Astrocyte of the cerebellum (primary cell): Measurements from ENCODE around the gene B3GALT6.

Experiments
- DNase-seq: peaks from one replicate; pipeline ENCODE4 v3.0.0-alpha.2; 2011; ENCODE audit warnings: low read depth
- H3K4me3 ChIP-seq: 2 replicates; pipeline ENCODE4 v1.5.1; 2011; ENCODE audit warnings: mild to moderate bottlenecking, low read depth, low read length, moderate library complexity
- CTCF ChIP-seq: IDR thresholded peaks from 2 replicates; pipeline ENCODE4 v1.5.1; 2012; ENCODE audit warnings: low read length, low read depth, moderate library complexity, mild to moderate bottlenecking; ENCODE audit errors: missing control alignments
- in situ Hi-C: cut with HindIII; loops from 2 replicates; pipeline ENCODE4 v1.10.0; 2017; ENCODE audit warnings: low sequenced_read_pairs

Gene B3GALT6

DNA sequence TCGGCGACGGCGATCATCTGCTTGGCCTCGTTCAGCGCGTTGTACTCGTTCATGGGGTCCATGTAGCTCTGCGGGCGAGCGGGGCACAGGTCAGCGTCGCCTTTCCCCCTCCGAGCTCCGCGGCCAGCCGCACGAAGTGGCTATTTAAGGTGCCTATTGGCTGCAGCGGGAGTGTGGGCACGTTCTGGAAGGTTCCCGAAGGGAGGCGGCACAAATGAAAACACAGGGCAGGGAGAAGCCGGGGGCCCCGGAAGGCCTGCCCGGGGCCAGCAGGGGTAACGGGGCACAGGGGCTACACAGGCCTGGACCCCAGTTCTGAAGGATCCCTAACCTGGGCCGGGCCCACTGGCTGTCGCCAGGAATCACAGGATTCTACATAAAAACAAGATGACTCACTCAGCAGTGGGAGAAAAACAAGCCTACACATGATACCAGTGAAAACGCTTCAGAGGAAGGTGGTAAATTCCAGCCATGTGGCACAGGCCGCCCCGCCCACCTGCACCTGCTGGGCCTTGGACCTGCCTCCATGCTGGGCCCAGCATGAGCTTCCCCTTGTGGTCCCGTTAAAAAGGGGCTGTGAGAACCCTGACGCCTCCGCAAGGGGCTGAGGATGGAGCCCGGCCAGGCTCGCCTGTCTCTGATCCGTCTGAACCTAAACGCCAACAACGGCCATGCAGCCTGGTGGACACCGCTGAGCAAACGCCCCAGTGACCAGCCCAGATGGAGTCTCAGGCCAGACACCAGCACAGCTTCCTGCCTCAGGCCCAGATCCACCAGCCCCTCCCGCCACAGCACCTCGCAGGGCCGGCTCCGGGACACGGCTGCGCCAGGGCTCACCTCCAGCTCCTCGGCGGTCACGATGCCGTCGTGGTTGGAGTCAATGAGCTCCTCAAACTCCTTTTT is 14.2 kb upstream of the B3GALT6 start:
- TF ChIP-seq CTCF, result no peak
- DNase-seq, result no peak
- no peak overlapping the region for H3K4me3 ChIP-seq
- in situ Hi-C loops, result no loop called here

GRCh38 chr1:1218524-1219200 is 13.4 kb upstream of the B3GALT6 start:
- no peak overlapping the region for H3K4me3 ChIP-seq
- TF ChIP-seq CTCF, result no peak
- DNase-seq, result no peak
- in situ Hi-C loops, result no loop called here

GRCh38 chr1:1219341-1219740 is 12.7 kb upstream of the B3GALT6 start:
- no peak for TF ChIP-seq CTCF
- no peak for DNase-seq
- H3K4me3 ChIP-seq, result no peak overlapping the region
- in situ Hi-C loops, result no loop called here

DNA sequence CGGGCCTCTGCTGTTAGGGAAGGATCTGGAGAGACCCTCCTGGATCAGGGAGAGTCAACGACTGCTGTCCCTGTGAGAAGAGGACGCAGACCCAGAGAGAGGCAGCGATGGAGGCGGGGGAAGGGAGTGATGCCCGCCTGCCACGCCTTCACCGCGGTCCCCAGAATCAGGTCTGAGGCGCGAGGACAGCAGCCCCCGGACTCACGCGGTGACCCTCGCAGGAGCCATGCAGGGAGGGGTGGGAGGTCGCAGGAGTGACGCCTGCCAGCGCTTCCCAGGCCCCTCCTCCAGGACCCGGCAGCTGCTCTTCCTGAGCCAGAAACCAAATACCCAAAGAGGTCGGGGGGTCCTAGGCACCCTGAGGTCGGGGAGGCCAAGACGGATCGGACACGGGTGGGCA is 11.8 kb upstream of the B3GALT6 start:
- H3K4me3 ChIP-seq, result no peak overlapping the region
- no peak for TF ChIP-seq CTCF
- in situ Hi-C loops, result no loop called here
- no peak for DNase-seq

GRCh38 chr1:1221887-1222574 is 10.0 kb upstream of the B3GALT6 start:
- in situ Hi-C loops, result no loop called here
- H3K4me3 ChIP-seq, result no peak overlapping the region
- TF ChIP-seq CTCF, result no peak
- no peak for DNase-seq

DNA sequence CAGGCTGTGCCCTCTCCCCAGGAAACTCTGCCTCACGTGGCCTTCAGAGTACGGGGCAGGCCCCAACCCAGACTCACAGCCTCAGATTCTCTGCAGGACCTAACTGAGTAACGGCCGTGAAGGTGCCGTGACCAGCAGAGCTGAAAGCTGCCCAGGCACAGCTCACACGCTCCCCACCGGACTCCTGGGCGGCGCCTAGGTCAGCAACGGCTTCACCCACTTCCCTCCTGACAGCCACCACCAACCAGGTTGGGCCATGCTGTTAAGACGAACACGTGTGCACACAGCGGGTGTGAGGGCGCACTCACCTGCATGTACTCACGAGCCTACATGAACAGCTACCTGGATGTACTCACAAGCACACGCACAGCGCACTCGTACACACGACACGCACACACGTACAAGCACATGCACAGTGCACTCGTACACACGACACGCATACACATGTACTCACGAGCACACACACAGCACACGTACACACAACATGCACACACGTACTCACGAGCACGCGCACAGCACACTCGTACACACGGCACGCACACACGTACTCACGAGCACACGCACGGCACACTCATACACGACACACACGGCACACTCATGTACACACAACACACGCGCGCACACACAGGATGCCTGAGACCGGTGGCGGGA is 9.3 kb upstream of the B3GALT6 start:
- in situ Hi-C loops, result no loop called here
- DNase-seq, result no peak
- H3K4me3 ChIP-seq, result no peak overlapping the region
- TF ChIP-seq CTCF, result no peak
